Liver (tissue), 9 donors: Measurements from ENCODE around the gene AMBRA1. TPM values are rescaled to one million over a fixed set of nuclear protein-coding genes. Genes with fewer than 3 reads are reported as not detected.

ENCODE experiments used
- DNase-seq: peaks from one replicate; pipeline ENCODE4 v3.0.0-alpha.2; 2017; ENCODE audit warnings: low spot score
- H3K27ac ChIP-seq, 2 donors: one replicate each; pipeline ENCODE4 v1.7.0; 2013; ENCODE audit warnings: inconsistent platforms in 2 of 2, low read length in 2 of 2, control low read depth in 1 of 2, low read depth in 1 of 2, mild to moderate bottlenecking in 1 of 2
- H3K27me3 ChIP-seq, 4 donors: one replicate each; pipeline versions ENCODE4 v1.6.1 to v1.7.0; 2013; ENCODE audit warnings: low read length in 3 of 4, inconsistent platforms in 1 of 4, mild to moderate bottlenecking in 1 of 4, moderate library complexity in 1 of 4; ENCODE audit not compliant: control insufficient read depth in 4 of 4, insufficient read depth in 4 of 4
- H3K36me3 ChIP-seq, 4 donors: one replicate each; pipeline versions ENCODE4 v1.6.1 to v1.7.0; 2013; ENCODE audit warnings: low read length in 3 of 4, mild to moderate bottlenecking in 3 of 4, low read depth in 1 of 4, moderate library complexity in 1 of 4; ENCODE audit not compliant: control insufficient read depth in 4 of 4, insufficient read depth in 3 of 4
- H3K4me1 ChIP-seq, 4 donors: one replicate each; pipeline versions ENCODE4 v1.6.1 to v1.7.0; 2013; ENCODE audit warnings: low read length in 3 of 4, mild to moderate bottlenecking in 3 of 4, moderate library complexity in 1 of 4; ENCODE audit not compliant: control insufficient read depth in 4 of 4, insufficient read depth in 4 of 4
- H3K4me3 ChIP-seq, 3 donors: one replicate each; pipeline versions ENCODE4 v1.6.1 to v1.7.0; 2013; ENCODE audit warnings: low read length in 3 of 3, control low read depth in 1 of 3, low read depth in 1 of 3, mild to moderate bottlenecking in 1 of 3
- H3K9ac ChIP-seq, 2 donors: one replicate each; pipeline ENCODE4 v1.7.0; 2013; ENCODE audit warnings: low read length in 2 of 2, mild to moderate bottlenecking in 2 of 2, moderate library complexity in 2 of 2, control low read depth in 1 of 2, low read depth in 1 of 2
- H3K9me3 ChIP-seq, 4 donors: one replicate each; pipeline versions ENCODE4 v1.6.1 to v1.7.0; 2013; ENCODE audit warnings: low read length in 3 of 4; ENCODE audit not compliant: control insufficient read depth in 4 of 4
- EGR1 ChIP-seq, 2 donors: IDR thresholded peaks; 2 replicates each; pipeline ENCODE4 v1.6.1; 2016 to 2018; ENCODE audit warnings: antibody characterized with exemption in 2 of 2, low read depth in 2 of 2
- FOXA1 ChIP-seq: IDR thresholded peaks from 2 replicates; pipeline ENCODE4 v1.6.1; 2016; ENCODE audit warnings: antibody characterized with exemption
- FOXA2 ChIP-seq: IDR thresholded peaks from 2 replicates; pipeline ENCODE4 v1.6.1; 2016; ENCODE audit warnings: antibody characterized with exemption
- GABPA ChIP-seq, 2 donors: IDR thresholded peaks in 1 of 2; conservative IDR thresholded peaks in 1 of 2; 2 replicates each; pipeline ENCODE4 v1.6.1; 2016; ENCODE audit warnings: antibody characterized with exemption in 2 of 2, mild to moderate bottlenecking in 1 of 2, moderate library complexity in 1 of 2
- HNF4A ChIP-seq, 2 donors: conservative IDR thresholded peaks; 2 replicates each; pipeline ENCODE4 v1.6.1; 2016; ENCODE audit warnings: antibody characterized with exemption in 2 of 2, mild to moderate bottlenecking in 2 of 2
- HNF4G ChIP-seq: IDR thresholded peaks from 2 replicates; pipeline ENCODE4 v1.6.1; 2016; ENCODE audit warnings: antibody characterized with exemption
- JUND ChIP-seq, 2 donors: IDR thresholded peaks; 2 replicates each; pipeline ENCODE4 v1.6.1; 2016; ENCODE audit warnings: antibody characterized with exemption in 2 of 2
- NR2F2 ChIP-seq: IDR thresholded peaks from 2 replicates; pipeline ENCODE4 v1.6.1; 2016; ENCODE audit warnings: antibody characterized with exemption
- RAD21 ChIP-seq, 2 donors: IDR thresholded peaks; 2 replicates each; pipeline ENCODE4 v1.6.1; 2016; ENCODE audit warnings: antibody characterized with exemption in 2 of 2, mild to moderate bottlenecking in 2 of 2
- RXRA ChIP-seq, 2 donors: IDR thresholded peaks; 2 replicates each; pipeline ENCODE4 v1.6.1; 2017 to 2018; ENCODE audit warnings: antibody characterized with exemption in 2 of 2, mild to moderate bottlenecking in 1 of 2
- SP1 ChIP-seq: IDR thresholded peaks from 2 replicates; pipeline ENCODE4 v1.6.1; 2018; ENCODE audit warnings: antibody characterized with exemption, mild to moderate bottlenecking
- TAF1 ChIP-seq: conservative IDR thresholded peaks from 2 replicates; pipeline ENCODE4 v1.6.1; 2016; ENCODE audit warnings: antibody characterized with exemption, mild to moderate bottlenecking
- YY1 ChIP-seq: IDR thresholded peaks from 2 replicates; pipeline ENCODE4 v1.6.1; 2016; ENCODE audit warnings: antibody characterized with exemption, mild to moderate bottlenecking
- WGBS: extraction: QIAGEN DNeasy Blood & Tissue Kit; methylation state at CpG from one replicate; pipeline ENCODE4 v1.1.7; 2013; 5-methylcytosine and 5-hydroxymethylcytosine counted together
- polyA plus RNA-seq, 2 donors: library from polyadenylated mRNA; stranded (reverse) in 1 of 2; unstranded in 1 of 2; fragments of 200-250 nt in 1 of 2; fragments of >200 nt in 1 of 2; fragmentation: Nextera tagmentation in 1 of 2; extraction: Ambion mirVana in 1 of 2; gene quantifications; one replicate each; pipeline versions ENCODE4 v1.2.1 to v1.2.3, GENCODE V29; 2013 to 2015
- total RNA-seq, 2 donors: library from RNA; depleted of rRNA; stranded (reverse); fragments of >200 nt; gene quantifications; one replicate each; pipeline ENCODE4 v1.2.3, GENCODE V29; 2014
- TF ChIP-seq, protein P1 (sequence below): IDR thresholded peaks from 2 replicates; pipeline ENCODE4 v1.6.1; 2016; ENCODE audit warnings: antibody characterized with exemption
- TF ChIP-seq, protein P2 (sequence below): IDR thresholded peaks from 2 replicates; pipeline ENCODE4 v1.6.1; 2016; ENCODE audit warnings: antibody characterized with exemption
- TF ChIP-seq, protein P3 (sequence below): fragments of 150-350 bp; IDR thresholded peaks from 2 replicates; pipeline ENCODE4 v1.5.1; 2017; ENCODE audit warnings: improper control_type of control experiment, low read depth, low read length; ENCODE audit not compliant: missing input control
- TF ChIP-seq, protein P4 (sequence below): IDR thresholded peaks from 2 replicates; pipeline ENCODE4 v1.6.1; 2016; ENCODE audit warnings: antibody characterized with exemption, mild to moderate bottlenecking
- TF ChIP-seq, protein P5 (sequence below): IDR thresholded peaks from 2 replicates; pipeline ENCODE4 v1.6.1; 2016; ENCODE audit warnings: antibody characterized with exemption
- donor health status: healthy.
- donor health status: healthy.
- donor health status: healthy.
- donor health status: healthy.
- donor health status: healthy.

The AMBRA1 gene
- total and polyA plus RNA-seq, 4 donors = 3.7 to 25.7 (median 15.1) TPM

DNA sequence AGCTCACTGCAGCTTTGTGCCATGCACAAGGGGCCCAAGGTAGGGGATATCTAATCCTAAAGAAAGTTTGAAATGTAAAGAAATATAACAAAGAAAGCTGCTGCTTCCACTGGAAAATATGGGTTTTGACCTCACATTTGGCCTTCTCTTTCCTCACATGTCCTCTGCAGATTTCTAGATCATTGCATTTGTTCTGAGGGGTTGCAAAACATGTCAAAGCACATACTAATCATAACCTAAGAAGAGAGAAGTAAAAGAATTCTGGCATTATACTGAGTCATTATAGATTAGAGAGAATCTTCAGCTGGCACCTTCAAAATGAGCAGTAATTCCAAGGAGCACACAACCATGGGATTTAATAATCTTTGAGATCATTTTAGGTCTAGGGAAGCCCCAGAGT is 109.7 kb downstream of the AMBRA1 start:
- H3K9ac ChIP-seq = no peak overlapping the region
- no peaks in the 10 kb centered on the region for H3K9me3 ChIP-seq
- no peaks in the 10 kb centered on the region for H3K4me1 ChIP-seq

DNA sequence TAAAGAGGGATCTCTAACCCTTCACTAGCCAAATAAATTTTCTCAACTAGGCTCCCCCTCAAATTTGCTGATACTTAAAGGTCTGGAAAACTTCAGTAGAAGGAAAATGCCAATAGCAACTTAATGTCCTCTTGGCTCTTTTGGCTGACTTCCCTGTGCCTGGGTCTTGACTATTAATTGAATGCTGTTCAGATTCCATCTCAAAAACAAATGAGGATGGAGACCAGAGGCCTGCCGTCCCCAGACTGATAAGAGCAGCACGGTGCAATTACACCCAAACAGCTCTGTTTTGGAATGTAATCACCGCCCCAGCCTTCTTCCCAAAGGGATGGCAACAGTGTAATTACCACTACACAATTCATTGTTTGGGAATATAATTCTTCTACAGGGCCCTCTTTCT is 112.9 kb downstream of the AMBRA1 start:
- Histone ChIP-seq H3K27ac (no peak overlapping the region), H3K27me3 (no peaks in the 10 kb centered on the region), H3K9me3 (no peaks in the 10 kb centered on the region), H3K4me3 (no peak overlapping the region), H3K9ac (no peak overlapping the region), H3K4me1 (no peaks in the 10 kb centered on the region), H3K36me3 (no peaks in the 10 kb centered on the region)
- DNase-seq = no peak
- 82% methylated on average over 3 of the region's 3 CpGs for whole genome bisulfite sequencing
- no peak for TF ChIP-seq FOXA1
- no peak for TF ChIP-seq TAF1
- TF ChIP-seq SP1 = no peak
- TF ChIP-seq JUND (IDR thresholded peaks at IDR 0.05) = no peak
- TF ChIP-seq, protein P1, sequence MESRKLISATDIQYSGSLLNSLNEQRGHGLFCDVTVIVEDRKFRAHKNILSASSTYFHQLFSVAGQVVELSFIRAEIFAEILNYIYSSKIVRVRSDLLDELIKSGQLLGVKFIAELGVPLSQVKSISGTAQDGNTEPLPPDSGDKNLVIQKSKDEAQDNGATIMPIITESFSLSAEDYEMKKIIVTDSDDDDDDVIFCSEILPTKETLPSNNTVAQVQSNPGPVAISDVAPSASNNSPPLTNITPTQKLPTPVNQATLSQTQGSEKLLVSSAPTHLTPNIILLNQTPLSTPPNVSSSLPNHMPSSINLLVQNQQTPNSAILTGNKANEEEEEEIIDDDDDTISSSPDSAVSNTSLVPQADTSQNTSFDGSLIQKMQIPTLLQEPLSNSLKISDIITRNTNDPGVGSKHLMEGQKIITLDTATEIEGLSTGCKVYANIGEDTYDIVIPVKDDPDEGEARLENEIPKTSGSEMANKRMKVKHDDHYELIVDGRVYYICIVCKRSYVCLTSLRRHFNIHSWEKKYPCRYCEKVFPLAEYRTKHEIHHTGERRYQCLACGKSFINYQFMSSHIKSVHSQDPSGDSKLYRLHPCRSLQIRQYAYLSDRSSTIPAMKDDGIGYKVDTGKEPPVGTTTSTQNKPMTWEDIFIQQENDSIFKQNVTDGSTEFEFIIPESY = no peak
- TF ChIP-seq EGR1 (IDR thresholded peaks at IDR 0.05; ENCODE audit: low read depth in 2 of 2) = no peak
- TF ChIP-seq, protein P2, sequence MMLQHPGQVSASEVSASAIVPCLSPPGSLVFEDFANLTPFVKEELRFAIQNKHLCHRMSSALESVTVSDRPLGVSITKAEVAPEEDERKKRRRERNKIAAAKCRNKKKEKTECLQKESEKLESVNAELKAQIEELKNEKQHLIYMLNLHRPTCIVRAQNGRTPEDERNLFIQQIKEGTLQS = no peak
- TF ChIP-seq, protein P3, sequence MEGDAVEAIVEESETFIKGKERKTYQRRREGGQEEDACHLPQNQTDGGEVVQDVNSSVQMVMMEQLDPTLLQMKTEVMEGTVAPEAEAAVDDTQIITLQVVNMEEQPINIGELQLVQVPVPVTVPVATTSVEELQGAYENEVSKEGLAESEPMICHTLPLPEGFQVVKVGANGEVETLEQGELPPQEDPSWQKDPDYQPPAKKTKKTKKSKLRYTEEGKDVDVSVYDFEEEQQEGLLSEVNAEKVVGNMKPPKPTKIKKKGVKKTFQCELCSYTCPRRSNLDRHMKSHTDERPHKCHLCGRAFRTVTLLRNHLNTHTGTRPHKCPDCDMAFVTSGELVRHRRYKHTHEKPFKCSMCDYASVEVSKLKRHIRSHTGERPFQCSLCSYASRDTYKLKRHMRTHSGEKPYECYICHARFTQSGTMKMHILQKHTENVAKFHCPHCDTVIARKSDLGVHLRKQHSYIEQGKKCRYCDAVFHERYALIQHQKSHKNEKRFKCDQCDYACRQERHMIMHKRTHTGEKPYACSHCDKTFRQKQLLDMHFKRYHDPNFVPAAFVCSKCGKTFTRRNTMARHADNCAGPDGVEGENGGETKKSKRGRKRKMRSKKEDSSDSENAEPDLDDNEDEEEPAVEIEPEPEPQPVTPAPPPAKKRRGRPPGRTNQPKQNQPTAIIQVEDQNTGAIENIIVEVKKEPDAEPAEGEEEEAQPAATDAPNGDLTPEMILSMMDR = no peak

More for the DNA sequence above, 109.7 kb downstream of the AMBRA1 start:
- Histone ChIP-seq H3K4me3 (no peak overlapping the region), H3K27ac (no peak overlapping the region), H3K36me3 (no peaks in the 10 kb centered on the region), H3K27me3 (no peaks in the 10 kb centered on the region)
- no peak for DNase-seq
- TF ChIP-seq FOXA2 (no peak), RXRA (IDR thresholded peaks at IDR 0.05) (no peak), NR2F2 (no peak), GABPA (IDR thresholded peaks at IDR 0.05 in 1 of 2, conservative IDR thresholded peaks at IDR 0.05 in 1 of 2) (no peak), SP1 (no peak), EGR1 (IDR thresholded peaks at IDR 0.05; ENCODE audit: low read depth in 2 of 2) (no peak), FOXA1 (no peak), HNF4A (conservative IDR thresholded peaks at IDR 0.05) (no peak), HNF4G (no peak), YY1 (no peak), RAD21 (IDR thresholded peaks at IDR 0.05) (no peak), JUND (IDR thresholded peaks at IDR 0.05) (no peak), TAF1 (no peak)
- TF ChIP-seq, protein P1 = no peak
- TF ChIP-seq, protein P2 = no peak
- TF ChIP-seq, protein P4, sequence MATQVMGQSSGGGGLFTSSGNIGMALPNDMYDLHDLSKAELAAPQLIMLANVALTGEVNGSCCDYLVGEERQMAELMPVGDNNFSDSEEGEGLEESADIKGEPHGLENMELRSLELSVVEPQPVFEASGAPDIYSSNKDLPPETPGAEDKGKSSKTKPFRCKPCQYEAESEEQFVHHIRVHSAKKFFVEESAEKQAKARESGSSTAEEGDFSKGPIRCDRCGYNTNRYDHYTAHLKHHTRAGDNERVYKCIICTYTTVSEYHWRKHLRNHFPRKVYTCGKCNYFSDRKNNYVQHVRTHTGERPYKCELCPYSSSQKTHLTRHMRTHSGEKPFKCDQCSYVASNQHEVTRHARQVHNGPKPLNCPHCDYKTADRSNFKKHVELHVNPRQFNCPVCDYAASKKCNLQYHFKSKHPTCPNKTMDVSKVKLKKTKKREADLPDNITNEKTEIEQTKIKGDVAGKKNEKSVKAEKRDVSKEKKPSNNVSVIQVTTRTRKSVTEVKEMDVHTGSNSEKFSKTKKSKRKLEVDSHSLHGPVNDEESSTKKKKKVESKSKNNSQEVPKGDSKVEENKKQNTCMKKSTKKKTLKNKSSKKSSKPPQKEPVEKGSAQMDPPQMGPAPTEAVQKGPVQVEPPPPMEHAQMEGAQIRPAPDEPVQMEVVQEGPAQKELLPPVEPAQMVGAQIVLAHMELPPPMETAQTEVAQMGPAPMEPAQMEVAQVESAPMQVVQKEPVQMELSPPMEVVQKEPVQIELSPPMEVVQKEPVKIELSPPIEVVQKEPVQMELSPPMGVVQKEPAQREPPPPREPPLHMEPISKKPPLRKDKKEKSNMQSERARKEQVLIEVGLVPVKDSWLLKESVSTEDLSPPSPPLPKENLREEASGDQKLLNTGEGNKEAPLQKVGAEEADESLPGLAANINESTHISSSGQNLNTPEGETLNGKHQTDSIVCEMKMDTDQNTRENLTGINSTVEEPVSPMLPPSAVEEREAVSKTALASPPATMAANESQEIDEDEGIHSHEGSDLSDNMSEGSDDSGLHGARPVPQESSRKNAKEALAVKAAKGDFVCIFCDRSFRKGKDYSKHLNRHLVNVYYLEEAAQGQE = no peak
- TF ChIP-seq, protein P5, sequence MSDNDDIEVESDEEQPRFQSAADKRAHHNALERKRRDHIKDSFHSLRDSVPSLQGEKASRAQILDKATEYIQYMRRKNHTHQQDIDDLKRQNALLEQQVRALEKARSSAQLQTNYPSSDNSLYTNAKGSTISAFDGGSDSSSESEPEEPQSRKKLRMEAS = no peak
- TF ChIP-seq, protein P3 = no peak
